Epidermal melanocyte (primary cell): ENCODE results near the gene GDF11.
A peak's percentile ranks its signal among the peaks of the same experiment; 100 is the strongest.

Experiments
- DNase-seq: peaks from one replicate; pipeline ENCODE4 v3.0.0; 2011; ENCODE audit warnings: low spot score; ENCODE audit not compliant: insufficient read length

Gene GDF11

GRCh38 chr12:55742719-55743405, at the start of gene GDF11:
GDF11 (plus strand) TSS chr12:55743122; CDS start chr12:55743317, 195 bp downstream.
- peak; percentile 83 for DNase-seq

- DNase-seq, result no peak
Measured at GRCh38 chr12:55693323-55694187, 49.4 kb upstream of the GDF11 start.

GRCh38 chr12:55694188-55694515, 48.8 kb upstream of the GDF11 start:
- DNase-seq, result no peak

GRCh38 chr12:55694651-55695050, 48.3 kb upstream of the GDF11 start:
- DNase-seq, result no peak

GRCh38 chr12:55695349-55695748, 47.6 kb upstream of the GDF11 start:
- DNase-seq, result no peak

GRCh38 chr12:55696141-55696540, 46.8 kb upstream of the GDF11 start:
- DNase-seq, result no peak

- no peak for DNase-seq
Measured at GRCh38 chr12:55696796-55697462, 46.0 kb upstream of the GDF11 start.

- DNase-seq, result no peak
Measured at GRCh38 chr12:55697686-55698085, 45.2 kb upstream of the GDF11 start.

GRCh38 chr12:55698241-55698955, 44.5 kb upstream of the GDF11 start:
- DNase-seq, result no peak

- no peak for DNase-seq
Measured at GRCh38 chr12:55698965-55699364, 44.0 kb upstream of the GDF11 start.

- DNase-seq, result no peak
Measured at GRCh38 chr12:55699471-55700055, 43.4 kb upstream of the GDF11 start.

GRCh38 chr12:55700255-55701018, 42.5 kb upstream of the GDF11 start:
- DNase-seq, result no peak

GRCh38 chr12:55702861-55703260, 40.1 kb upstream of the GDF11 start:
- no peak for DNase-seq

GRCh38 chr12:55703288-55703687, 39.6 kb upstream of the GDF11 start:
- DNase-seq, result no peak

GRCh38 chr12:55703901-55704761, 38.8 kb upstream of the GDF11 start:
- no peak for DNase-seq

- DNase-seq, result no peak
Measured at GRCh38 chr12:55704824-55705718, 37.9 kb upstream of the GDF11 start.

GRCh38 chr12:55705782-55706402, 37.0 kb upstream of the GDF11 start:
- no peak for DNase-seq

- no peak for DNase-seq
Measured at GRCh38 chr12:55706568-55707218, 36.2 kb upstream of the GDF11 start.
